Cardiac fibroblast (primary cell): ENCODE results near the gene SLC6A6.

Source experiments
- DNase-seq, 2 donors: peaks; one replicate each; pipeline versions ENCODE4 v3.0.0 to v3.0.0-alpha.2; 2010; ENCODE audit warnings: low read depth in 2 of 2
- H3K4me3 ChIP-seq, 2 donors: replicated peaks in 1 of 2; 1 replicate in 1 of 2; 2 replicates in 1 of 2; pipeline ENCODE4 v1.5.1; 2011; ENCODE audit warnings: low read depth in 2 of 2, low read length in 2 of 2, mild to moderate bottlenecking in 2 of 2, moderate library complexity in 1 of 2
- TF ChIP-seq, protein P1 (sequence below): IDR thresholded peaks from one replicate; pipeline ENCODE4 v1.5.1; 2011; ENCODE audit warnings: low read depth, mild to moderate bottlenecking, low read length, inconsistent platforms

SLC6A6 gene

DNA sequence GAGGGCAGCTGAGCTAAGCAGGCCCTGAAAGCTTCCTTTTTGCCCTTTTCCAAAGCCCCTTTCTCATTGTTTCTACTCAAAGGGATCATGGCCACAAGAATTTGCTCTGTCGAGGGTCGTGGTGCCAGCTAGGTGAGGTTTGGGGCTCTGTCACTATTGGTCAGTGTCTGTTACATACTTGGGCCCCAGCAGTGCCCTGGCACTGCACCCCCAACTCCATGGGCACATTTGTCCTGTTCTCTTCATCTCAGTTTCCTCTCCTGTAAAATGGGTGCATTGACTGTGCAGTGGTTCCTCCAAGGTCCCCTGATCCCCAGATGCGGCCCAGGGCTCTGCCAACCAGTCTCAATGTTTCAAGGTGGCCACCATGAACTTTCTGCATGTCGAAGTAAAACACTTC lies 62.1 kb downstream of the SLC6A6 start:
- no peak overlapping the region for H3K4me3 ChIP-seq
- TF ChIP-seq, protein P1, sequence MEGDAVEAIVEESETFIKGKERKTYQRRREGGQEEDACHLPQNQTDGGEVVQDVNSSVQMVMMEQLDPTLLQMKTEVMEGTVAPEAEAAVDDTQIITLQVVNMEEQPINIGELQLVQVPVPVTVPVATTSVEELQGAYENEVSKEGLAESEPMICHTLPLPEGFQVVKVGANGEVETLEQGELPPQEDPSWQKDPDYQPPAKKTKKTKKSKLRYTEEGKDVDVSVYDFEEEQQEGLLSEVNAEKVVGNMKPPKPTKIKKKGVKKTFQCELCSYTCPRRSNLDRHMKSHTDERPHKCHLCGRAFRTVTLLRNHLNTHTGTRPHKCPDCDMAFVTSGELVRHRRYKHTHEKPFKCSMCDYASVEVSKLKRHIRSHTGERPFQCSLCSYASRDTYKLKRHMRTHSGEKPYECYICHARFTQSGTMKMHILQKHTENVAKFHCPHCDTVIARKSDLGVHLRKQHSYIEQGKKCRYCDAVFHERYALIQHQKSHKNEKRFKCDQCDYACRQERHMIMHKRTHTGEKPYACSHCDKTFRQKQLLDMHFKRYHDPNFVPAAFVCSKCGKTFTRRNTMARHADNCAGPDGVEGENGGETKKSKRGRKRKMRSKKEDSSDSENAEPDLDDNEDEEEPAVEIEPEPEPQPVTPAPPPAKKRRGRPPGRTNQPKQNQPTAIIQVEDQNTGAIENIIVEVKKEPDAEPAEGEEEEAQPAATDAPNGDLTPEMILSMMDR: no peak
- no peak for DNase-seq

DNA sequence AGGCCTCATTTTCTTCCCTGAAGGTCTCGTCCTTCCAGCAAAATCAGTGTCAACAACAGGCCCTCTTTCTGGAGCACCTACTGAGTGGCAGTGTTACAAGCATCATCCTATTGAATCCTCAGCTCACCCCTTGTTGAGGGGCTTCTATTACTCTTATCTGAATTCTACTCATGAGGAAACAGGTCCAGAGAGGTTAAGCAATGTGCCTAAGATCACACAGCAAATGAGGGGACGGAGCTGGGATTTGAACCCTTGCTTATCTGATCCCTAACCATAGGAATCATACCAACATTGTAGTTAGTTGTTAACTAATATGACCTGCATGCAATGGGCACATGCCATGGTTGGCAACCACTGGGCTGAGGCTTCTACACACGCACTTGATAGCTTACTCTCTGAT lies 63.0 kb downstream of the SLC6A6 start:
- DNase-seq: no peak
- TF ChIP-seq, protein P1: no peak
- no peak overlapping the region for H3K4me3 ChIP-seq

DNA sequence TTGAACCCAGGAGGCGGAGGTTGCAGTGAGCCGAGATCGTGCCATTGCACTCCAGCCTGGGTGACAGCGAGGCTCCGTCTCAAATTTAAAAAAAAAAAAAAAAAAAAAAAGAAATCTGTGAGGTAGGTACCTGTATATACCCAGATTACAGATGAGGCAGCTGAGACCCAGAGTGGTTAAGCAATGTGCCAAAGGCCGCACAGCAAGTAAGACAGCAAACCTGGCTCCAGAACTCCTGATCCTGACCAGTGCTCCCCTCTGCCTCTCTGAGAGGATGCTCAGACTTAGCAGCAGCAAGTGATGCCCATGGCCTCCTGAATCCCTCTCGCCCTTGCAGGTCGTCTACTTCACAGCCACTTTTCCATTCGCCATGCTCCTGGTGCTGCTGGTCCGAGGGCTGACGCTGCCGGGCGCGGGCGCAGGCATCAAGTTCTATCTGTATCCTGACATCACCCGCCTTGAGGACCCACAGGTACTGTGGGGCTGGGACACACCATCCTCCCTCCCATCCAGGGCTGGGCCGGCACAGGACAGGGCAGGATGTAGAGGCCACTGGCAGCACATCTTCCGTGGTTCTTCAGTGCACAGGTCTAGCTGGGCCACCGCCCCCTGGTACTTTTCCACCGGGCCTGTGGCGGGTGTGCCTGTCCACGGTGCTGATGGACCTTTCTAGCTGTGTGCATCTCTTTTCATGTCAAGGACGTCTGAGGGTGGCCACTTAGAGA lies 63.9 kb downstream of the SLC6A6 start:
- no peak for DNase-seq
- TF ChIP-seq, protein P1: no peak
- H3K4me3 ChIP-seq: no peak overlapping the region

DNA sequence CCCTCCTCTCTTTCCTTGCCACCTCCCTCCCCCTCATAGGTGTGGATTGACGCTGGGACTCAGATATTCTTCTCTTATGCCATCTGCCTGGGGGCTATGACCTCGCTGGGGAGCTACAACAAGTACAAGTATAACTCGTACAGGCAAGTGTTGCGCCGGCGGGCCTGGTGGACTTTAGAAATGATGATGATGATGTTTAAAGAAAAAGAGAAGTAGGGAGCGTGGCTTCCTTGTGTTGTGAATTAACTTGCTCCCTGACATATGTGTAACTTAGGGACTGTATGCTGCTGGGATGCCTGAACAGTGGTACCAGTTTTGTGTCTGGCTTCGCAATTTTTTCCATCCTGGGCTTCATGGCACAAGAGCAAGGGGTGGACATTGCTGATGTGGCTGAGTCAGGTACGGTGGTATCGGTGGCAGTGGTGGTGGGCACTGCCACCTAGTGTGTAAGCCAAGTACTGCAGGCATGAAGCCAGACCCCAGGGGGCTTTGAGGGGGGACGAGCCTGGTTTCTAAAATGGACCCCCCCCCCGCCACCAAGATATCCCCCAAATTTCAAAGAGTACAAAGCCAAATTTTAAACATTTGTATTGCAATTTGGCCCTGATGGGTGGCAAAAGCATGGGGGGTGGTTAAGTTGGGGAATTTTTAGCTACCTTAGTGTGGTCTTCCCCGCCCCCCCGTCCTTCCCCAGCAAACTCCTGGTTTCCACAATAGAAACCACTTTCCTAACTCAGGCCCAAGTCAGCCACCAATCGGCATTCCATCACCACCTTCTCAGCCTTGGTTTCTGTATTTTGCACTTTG lies 65.6 kb downstream of the SLC6A6 start:
- TF ChIP-seq, protein P1: peak; percentile 89
- DNase-seq: peak; percentile 48 to 54
- H3K4me3 ChIP-seq: no peak overlapping the region

DNA sequence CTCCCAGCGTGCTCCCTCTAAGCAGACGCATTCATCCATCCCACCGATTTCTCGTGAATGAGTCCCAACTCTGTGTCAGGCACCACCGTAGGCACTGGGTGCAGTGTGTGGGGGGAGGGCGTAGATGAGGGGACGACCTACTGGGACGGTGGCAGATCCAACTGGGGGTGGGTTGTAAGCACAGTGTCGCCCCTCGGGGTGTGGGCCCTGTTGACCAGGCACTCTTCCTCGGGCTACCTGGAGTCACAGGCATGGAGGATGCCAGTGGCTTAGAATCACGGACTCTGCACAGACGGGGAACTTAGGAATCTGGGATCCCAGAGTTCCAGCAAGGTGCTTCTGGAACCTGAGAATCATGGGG lies 66.2 kb downstream of the SLC6A6 start:
- no peak for DNase-seq
- TF ChIP-seq, protein P1: no peak
- H3K4me3 ChIP-seq: no peak overlapping the region

DNA sequence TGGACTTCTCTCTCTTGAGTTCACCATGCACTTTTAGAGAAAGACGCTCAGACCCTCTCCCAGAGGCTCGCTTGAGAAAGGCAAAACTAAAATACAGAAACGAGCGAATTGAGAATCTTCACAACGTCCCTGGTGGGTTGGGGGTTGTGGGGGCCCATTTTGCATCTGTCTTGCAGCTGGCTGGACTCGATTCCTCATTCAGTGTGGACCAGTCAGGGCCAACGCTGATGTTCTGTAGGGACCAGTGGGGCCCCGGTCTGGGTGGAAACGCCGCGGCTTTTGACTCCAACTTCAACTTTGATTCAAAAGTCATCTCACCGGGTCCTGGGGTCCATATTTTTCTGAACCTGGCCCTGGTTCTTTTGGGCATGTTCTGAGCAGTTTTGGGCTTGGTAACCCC lies 68.1 kb downstream of the SLC6A6 start:
- no peak overlapping the region for H3K4me3 ChIP-seq
- no peak for DNase-seq
- TF ChIP-seq, protein P1: no peak
